Peyer's patch (tissue), 4 donors: ENCODE data around the gene PDE6B.

Experiments used
- CTCF ChIP-seq, 6 experiments: fragments of 450-650 bp in 4 of 6; fragments of 200-600 bp in 2 of 6; sonication (generic) in 1 of 6; IDR thresholded peaks; one replicate each; pipeline ENCODE4 v1.5.1; 2017 to 2019; ENCODE audit warnings: antibody characterized with exemption in 6 of 6, mild to moderate bottlenecking in 3 of 6, moderate library complexity in 1 of 6
- POLR2A ChIP-seq, 2 donors: fragments of 450-650 bp; IDR thresholded peaks; one replicate each; pipeline ENCODE4 v1.5.1; 2017; ENCODE audit warnings: antibody characterized with exemption in 2 of 2, mild to moderate bottlenecking in 2 of 2, moderate library complexity in 2 of 2

DNA sequence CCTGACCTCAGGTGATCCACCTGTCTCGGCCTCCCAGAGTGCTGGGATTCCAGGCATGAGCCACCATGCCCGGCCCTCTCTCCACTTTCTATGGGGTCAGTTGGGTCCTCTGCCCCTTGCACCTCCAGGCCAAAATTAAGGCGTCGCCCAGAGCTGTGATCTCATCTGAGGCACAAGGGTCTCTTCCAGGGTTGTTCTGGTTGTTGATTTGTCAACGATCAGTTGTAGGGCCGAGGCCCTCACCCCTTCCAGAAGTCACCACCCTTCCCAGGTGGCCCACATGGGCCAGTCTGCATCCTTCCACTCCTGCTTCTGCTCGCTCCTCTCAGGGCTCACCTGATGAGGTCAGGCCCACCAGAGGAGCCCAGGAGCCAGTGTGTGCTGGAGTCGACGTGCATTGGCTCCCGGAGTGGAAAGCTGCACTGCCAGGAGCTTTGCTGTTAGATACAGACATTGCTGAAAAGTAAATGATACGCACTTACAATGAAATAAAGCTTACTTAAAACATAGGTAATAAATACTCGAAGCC, 35.0 kb upstream of the PDE6B start:
- TF ChIP-seq POLR2A (IDR thresholded peaks at IDR 0.05) (no peak), CTCF (IDR thresholded peaks at IDR 0.05) (no peak)
